Measurements from ENCODE around the gene SP9. TPM values are rescaled to one million over a fixed set of nuclear protein-coding genes. Genes with fewer than 3 reads are reported as not detected.

SP9 gene
- total and polyA plus RNA-seq, 9 donors: 0.08 to 0.67 (median 0.16) TPM; not detected in 1

DNA sequence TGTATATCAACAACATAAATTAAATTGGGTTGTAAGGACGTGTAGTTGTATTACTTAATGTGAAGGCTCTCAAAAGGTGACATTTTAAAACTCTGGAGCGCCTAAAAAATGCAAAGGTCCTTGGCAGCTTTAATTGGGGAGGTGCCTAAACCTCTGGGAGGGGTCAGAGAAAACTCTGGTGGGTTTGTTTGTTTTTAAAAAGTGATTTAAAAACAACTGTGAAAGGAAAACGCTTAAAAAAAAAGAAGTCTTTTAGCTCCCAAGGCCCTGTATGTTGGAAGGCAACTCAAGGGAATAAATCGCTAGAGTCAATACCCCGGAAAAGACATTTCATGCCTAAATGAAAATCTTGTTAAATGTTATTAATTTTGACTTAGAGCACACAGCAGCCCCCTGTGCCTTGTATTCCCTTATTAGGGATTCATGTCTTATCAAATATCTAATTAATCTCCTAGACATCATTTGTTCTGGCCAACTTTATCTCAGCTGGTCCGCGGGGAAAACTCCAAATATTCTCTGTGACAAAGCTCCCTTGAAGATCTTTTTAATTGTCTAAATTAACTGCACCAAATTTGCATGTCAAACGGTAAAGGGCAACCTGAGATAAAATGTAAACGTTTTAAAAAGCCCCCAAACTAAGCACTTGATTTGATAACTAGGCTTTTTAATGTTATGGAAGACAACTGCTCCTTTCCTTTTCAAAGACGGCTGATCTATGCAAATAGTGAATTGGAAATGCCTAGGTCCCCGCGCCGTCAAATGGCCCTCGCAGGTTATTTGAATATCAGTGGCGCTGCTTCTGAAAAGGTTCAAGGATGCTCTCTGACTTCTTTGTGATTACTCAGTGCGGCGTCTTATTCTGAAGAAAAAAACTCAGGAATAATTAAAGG is 4.2 kb downstream of the SP9 start:
- no peak overlapping the region for H3K27ac ChIP-seq (ENCODE audit: low read length)
- H3K4me3 ChIP-seq (ENCODE audit: low read length): no peak overlapping the region
- H3K4me1 ChIP-seq (ENCODE audit: control insufficient read depth, insufficient read depth, low read length): peaks cover 50% of the 10 kb centered on the region
- 14% methylated on average over 12 of the region's 17 CpGs for WGBS (ENCODE audit: insufficient coverage)
- H3K27me3 ChIP-seq (ENCODE audit: control insufficient read depth, insufficient read depth, low read length): peaks cover 88% of the 10 kb centered on the region
- no peaks in the 10 kb centered on the region for H3K36me3 ChIP-seq (ENCODE audit: control insufficient read depth, insufficient read depth, low read length)
- H3K9me3 ChIP-seq (replicated peaks; ENCODE audit: control insufficient read depth, low read depth, low read length): no peaks in the 10 kb centered on the region
- DNase-seq: peak; percentile 23

DNA sequence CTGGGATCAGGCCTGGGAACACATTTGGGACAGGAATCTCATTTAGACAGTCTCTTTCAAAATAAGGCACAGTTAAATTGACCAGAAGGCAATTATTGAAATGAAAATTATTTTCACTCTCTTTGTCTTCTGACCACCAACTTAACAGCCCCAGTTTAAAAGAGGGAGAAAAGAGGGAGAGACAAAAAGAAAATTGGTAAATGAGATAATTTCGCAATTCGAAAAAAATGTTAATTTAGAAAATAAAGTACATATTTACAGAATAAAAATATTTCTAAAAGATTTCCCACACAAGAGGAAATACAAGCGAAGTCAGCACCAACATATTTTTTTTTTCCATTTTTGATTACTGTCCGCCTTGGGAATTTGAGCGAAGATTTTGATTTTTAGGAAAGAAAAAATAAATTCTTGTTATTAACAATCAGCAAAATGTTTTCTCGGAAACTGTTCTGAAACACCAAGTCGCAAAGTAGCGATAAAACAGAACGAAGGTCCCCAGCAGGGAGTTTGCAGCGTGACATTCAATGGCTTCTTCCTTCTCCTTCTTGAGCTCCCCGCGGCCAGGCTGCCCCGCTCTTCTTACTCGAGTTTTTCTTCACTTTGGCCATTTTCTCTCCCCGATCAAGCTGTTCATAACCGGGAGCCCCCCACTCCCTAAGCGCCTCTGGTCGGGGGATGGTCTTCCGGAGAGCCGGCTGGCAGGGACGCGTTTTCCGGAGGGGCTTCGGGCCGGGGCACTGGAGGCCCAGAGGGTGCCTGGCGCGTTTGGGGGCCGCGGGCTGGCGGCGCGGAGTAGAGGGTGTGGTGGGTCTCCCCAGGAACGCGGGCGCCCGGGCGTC is 5.0 kb downstream of the SP9 start:
- H3K36me3 ChIP-seq (ENCODE audit: control insufficient read depth, insufficient read depth, low read length): no peaks in the 10 kb centered on the region
- peaks cover 88% of the 10 kb centered on the region for H3K27me3 ChIP-seq (ENCODE audit: control insufficient read depth, insufficient read depth, low read length)
- no peaks in the 10 kb centered on the region for H3K9me3 ChIP-seq (replicated peaks; ENCODE audit: control insufficient read depth, low read depth, low read length)
- peaks cover 51% of the 10 kb centered on the region for H3K4me1 ChIP-seq (ENCODE audit: control insufficient read depth, insufficient read depth, low read length)
- no peak overlapping the region for H3K4me3 ChIP-seq (ENCODE audit: low read length)
- H3K27ac ChIP-seq (ENCODE audit: low read length): no peak overlapping the region
- 9% methylated on average over 31 of the region's 37 CpGs for WGBS (ENCODE audit: insufficient coverage)
- peak; percentile 31 for DNase-seq

DNA sequence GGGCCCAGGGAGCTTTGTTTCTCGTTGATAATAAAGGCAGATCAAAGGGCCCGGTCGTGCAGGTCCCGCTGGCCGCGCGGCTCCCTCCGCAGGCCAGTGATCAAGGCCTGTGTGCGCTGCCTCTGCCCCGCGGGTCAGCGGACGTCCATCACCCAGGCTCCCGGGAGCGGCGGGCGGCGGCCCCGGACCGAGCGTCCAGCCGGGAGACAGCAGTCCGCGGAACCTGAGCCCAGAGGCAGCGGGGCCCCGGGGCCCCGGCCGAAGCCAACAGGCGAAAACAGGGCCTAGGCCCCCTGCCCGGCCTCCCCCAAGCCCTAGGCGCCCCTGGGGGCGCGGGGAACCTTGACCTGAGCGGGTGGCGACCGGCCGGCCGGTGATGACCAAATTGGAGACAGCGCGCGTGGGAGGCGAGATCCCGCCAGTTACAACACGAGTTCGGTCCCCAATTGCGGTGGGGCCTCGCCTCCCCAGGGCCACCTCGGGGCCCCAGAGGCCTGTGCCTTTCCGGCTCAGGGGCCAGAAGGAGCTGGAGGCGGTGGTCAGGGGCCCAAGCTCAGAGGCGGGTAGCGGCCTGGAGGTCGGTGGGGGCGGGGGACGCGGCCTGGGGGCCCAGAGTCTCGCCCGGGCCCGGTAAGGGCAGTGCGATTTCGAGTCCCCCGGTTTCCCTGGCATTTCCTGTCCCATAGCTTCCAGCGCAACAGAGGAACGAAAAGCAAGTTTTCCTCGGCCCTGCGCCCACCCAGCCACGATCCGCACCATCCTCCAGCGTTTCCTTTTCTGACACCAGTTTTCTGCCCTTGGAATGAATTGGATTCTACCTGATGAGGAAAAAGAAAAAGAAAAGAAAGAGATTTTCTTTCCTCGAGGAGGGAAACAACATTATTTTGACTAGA is 5.9 kb downstream of the SP9 start:
- Histone ChIP-seq H3K36me3 (ENCODE audit: control insufficient read depth, insufficient read depth, low read length) (no peaks in the 10 kb centered on the region), H3K27me3 (ENCODE audit: control insufficient read depth, insufficient read depth, low read length) (peaks cover 84% of the 10 kb centered on the region), H3K27ac (ENCODE audit: low read length) (no peak overlapping the region), H3K9me3 (replicated peaks; ENCODE audit: control insufficient read depth, low read depth, low read length) (no peaks in the 10 kb centered on the region), H3K4me1 (ENCODE audit: control insufficient read depth, insufficient read depth, low read length) (peaks cover 43% of the 10 kb centered on the region), H3K4me3 (ENCODE audit: low read length) (no peak overlapping the region)
- peak; percentile 16 for DNase-seq
- 6% methylated on average over 62 of the region's 70 CpGs for WGBS (ENCODE audit: insufficient coverage)

DNA sequence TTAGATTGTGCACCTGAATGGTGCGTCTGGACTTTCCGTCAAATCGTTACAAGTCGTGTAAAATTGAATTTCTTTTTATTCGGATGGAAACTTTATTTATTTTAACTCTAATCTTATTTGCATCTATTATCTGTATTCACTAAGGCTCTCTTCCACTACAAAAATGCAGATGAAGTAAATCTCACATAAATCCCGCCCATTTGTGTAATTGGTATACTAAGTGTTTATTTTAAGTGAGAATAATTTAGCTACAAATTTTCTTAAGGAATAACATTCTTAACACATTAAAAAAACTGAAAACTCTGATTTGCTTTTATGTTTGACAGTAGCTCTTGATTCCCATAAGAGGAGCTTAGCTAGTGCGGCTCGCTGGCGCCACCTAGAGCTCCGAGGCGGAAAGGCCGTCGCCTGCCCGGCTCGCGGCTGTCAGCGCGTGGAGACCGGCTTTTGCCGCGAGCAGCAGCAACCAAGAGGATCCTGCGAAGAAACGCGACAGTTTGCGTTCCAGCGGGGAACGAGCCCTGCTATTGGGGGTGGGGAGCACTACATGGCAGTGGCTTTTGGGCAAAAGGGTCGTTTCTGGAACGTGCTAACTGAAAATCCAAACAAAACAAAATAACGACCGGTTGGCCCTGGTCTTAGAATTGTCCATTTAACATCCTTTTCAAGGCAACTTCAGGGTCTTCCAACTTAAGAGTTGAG is 6.7 kb downstream of the SP9 start:
- WGBS (ENCODE audit: insufficient coverage): 0% methylated on average over 18 of the region's 31 CpGs
- Histone ChIP-seq H3K4me1 (ENCODE audit: control insufficient read depth, insufficient read depth, low read length) (peaks cover 39% of the 10 kb centered on the region), H3K9me3 (replicated peaks; ENCODE audit: control insufficient read depth, low read depth, low read length) (no peaks in the 10 kb centered on the region), H3K36me3 (ENCODE audit: control insufficient read depth, insufficient read depth, low read length) (no peaks in the 10 kb centered on the region), H3K27ac (ENCODE audit: low read length) (no peak overlapping the region), H3K4me3 (ENCODE audit: low read length) (peak overlapping the region; percentile 24), H3K27me3 (ENCODE audit: control insufficient read depth, insufficient read depth, low read length) (peaks cover 76% of the 10 kb centered on the region)
- DNase-seq: peak; percentile 89

DNA sequence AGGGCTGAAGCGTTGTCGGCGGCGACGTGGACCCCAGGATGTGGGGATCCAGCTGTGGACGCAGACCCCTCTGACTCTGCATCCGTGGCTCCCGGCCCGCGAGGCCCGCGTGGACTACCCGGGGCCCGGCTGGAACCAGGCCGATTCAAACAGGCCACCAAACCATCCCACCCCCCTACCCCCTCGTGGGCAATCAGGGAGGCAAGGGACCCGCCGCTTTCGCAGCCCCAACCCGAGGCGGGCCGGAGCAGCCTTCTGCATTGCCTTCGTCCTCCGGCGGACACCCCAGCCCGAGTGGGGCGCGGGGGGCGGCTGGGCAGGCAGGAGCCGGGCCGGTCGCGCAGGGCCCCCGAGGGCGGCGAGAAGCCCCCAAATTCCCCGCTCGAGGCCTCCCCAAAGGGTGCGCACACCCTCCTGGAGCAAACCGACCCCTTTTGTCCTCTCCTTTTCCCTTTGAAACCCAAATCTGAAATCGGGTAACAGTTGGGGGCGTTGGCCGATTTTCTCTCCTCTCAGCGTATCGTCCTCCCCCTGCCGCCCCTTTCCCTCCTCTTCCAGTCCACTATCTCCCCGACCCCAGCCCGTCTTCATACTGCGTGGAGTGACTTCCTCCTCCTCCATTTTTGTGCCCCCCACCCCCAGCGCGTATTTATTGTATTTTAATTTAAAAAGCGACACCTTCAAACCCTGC is 7.4 kb downstream of the SP9 start:
- Histone ChIP-seq H3K9me3 (replicated peaks; ENCODE audit: control insufficient read depth, low read depth, low read length) (no peaks in the 10 kb centered on the region), H3K36me3 (ENCODE audit: control insufficient read depth, insufficient read depth, low read length) (peaks cover 2% of the 10 kb centered on the region), H3K4me3 (ENCODE audit: low read length) (peak overlapping the region; percentile 24), H3K27ac (ENCODE audit: low read length) (no peak overlapping the region), H3K4me1 (ENCODE audit: control insufficient read depth, insufficient read depth, low read length) (peaks cover 33% of the 10 kb centered on the region), H3K27me3 (ENCODE audit: control insufficient read depth, insufficient read depth, low read length) (peaks cover 70% of the 10 kb centered on the region)
- no peak for DNase-seq
- 3% methylated on average over 37 of the region's 52 CpGs for WGBS (ENCODE audit: insufficient coverage)

DNA sequence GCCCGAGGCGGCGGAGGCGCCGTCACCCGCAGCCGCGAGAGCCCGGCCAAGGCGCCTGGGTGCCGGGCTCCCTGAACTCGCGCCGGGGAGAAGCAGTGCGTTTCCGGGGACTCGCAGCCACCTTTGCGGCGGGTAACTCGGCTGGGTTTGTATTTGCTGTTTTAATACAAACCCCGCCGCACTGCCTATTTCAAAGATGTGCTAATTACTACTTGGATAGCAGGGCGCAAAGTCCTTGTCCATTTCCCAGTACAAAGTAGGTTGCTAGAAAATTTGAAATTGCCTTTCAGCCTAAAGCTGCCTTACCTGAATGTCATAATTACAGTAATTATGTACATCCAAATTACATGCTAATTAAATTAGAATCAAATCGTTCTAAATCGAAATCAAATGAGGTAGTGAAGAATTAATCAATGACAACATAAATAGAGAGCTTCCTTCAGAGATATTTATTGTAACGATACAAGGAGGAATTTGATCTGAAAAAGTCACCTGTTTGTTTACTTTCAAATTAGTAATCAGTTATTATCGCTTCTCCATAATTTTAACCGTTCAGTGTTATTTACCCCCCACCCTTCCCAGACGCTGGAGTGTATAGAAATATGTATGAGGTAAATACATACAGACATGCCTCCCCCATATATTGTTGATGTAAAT is 8.1 kb downstream of the SP9 start:
- DNase-seq: no peak
- H3K9me3 ChIP-seq (replicated peaks; ENCODE audit: control insufficient read depth, low read depth, low read length): no peaks in the 10 kb centered on the region
- no peak overlapping the region for H3K27ac ChIP-seq (ENCODE audit: low read length)
- H3K4me3 ChIP-seq (ENCODE audit: low read length): peak overlapping the region; percentile 24
- H3K4me1 ChIP-seq (ENCODE audit: control insufficient read depth, insufficient read depth, low read length): peaks cover 28% of the 10 kb centered on the region
- 9% methylated on average over 19 of the region's 29 CpGs for WGBS (ENCODE audit: insufficient coverage)
- H3K27me3 ChIP-seq (ENCODE audit: control insufficient read depth, insufficient read depth, low read length): peaks cover 63% of the 10 kb centered on the region
- H3K36me3 ChIP-seq (ENCODE audit: control insufficient read depth, insufficient read depth, low read length): peaks cover 4% of the 10 kb centered on the region

DNA sequence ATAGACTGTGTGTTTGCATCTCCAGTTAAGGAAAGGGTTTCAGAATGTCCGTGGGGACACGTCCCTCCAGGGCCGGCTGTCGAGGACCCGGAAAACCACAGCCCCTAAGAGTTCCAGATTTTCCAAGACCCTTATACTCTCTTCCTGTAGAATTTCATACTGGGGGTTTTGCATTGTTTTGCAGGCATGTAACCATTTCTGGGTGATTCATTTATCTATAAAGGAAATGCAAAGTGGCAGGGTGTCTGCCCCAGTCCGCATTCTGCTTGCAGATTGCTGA is 8.5 kb downstream of the SP9 start:
- Histone ChIP-seq H3K36me3 (ENCODE audit: control insufficient read depth, insufficient read depth, low read length) (peaks cover 4% of the 10 kb centered on the region), H3K4me3 (ENCODE audit: low read length) (no peak overlapping the region), H3K4me1 (ENCODE audit: control insufficient read depth, insufficient read depth, low read length) (peaks cover 27% of the 10 kb centered on the region), H3K27ac (ENCODE audit: low read length) (no peak overlapping the region), H3K27me3 (ENCODE audit: control insufficient read depth, insufficient read depth, low read length) (peaks cover 63% of the 10 kb centered on the region), H3K9me3 (replicated peaks; ENCODE audit: control insufficient read depth, low read depth, low read length) (no peaks in the 10 kb centered on the region)
- no peak for DNase-seq
- WGBS (ENCODE audit: insufficient coverage): 8% methylated on average over 4 of the region's 6 CpGs

DNA sequence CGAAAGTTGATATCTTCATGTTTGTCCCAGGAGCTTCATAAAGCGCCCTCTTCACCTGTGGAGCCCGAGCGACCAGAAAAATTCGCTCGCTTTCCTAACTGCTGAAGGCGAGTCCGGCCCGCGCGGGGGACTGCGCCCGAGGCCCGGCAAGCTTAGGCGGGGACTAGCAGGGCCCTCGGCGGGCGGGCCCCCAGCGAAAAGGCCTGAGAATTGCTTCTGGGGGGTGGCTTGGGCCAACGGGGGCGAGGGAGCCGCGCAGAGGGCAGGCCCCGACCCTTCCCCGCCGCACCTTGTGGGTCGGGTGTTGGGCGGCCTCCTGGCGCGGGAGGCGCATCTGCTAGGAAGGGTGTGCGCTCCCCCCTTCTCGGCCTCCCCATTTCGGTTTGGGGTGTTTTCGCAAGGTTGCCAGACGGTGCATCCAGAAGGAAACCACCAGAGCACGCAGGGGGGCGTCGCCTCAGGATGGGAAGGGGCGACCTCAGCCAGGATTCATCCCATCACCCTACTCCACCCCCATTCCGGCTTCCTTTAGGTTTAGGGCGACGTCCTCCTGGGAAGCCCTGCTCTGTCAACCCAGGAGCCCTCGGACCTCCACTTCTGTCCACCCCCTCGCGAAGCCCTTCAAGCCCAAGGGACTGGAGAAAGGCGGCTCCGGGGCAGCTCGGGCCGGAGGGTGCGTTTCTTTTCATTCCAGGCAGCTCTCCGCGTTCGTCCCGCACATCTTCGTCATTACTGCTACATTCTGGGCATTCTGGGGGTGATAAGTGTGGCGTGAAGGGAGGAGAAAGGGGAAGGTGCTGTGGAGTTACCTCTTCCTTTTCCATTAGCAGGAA is 9.1 kb downstream of the SP9 start:
- Histone ChIP-seq H3K36me3 (ENCODE audit: control insufficient read depth, insufficient read depth, low read length) (peaks cover 9% of the 10 kb centered on the region), H3K4me1 (ENCODE audit: control insufficient read depth, insufficient read depth, low read length) (peaks cover 27% of the 10 kb centered on the region), H3K9me3 (replicated peaks; ENCODE audit: control insufficient read depth, low read depth, low read length) (no peaks in the 10 kb centered on the region), H3K4me3 (ENCODE audit: low read length) (no peak overlapping the region), H3K27ac (ENCODE audit: low read length) (no peak overlapping the region), H3K27me3 (ENCODE audit: control insufficient read depth, insufficient read depth, low read length) (peaks cover 59% of the 10 kb centered on the region)
- WGBS (ENCODE audit: insufficient coverage): 13% methylated on average over 51 of the region's 57 CpGs
- DNase-seq: no peak

Data from muscle of leg (tissue), 11 donors.